Measurements from ENCODE around the gene DCAF7.

Gene DCAF7, protein sequence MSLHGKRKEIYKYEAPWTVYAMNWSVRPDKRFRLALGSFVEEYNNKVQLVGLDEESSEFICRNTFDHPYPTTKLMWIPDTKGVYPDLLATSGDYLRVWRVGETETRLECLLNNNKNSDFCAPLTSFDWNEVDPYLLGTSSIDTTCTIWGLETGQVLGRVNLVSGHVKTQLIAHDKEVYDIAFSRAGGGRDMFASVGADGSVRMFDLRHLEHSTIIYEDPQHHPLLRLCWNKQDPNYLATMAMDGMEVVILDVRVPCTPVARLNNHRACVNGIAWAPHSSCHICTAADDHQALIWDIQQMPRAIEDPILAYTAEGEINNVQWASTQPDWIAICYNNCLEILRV

GRCh38 chr17:63549946-63550816, at the start of gene DCAF7:
Gene DCAF7 (plus strand): TSS chr17:63550477. CDS start chr17:63550678, 201 bp downstream.
- no peaks in the 10 kb centered on the region for H3K27me3 Mint-ChIP-seq
- H3K4me1 Mint-ChIP-seq = peaks cover 42% of the 10 kb centered on the region
- peak within 1 kb of the TSS; percentile 94 for H3K4me3 Mint-ChIP-seq
- peaks cover 10% of the 10 kb centered on the region for H3K36me3 Mint-ChIP-seq
- peak; percentile 99 for ATAC-seq
- peak within 1 kb of the TSS; percentile 100 for H3K27ac Mint-ChIP-seq
- no peaks in the 10 kb centered on the region for H3K9me3 Mint-ChIP-seq

DNA sequence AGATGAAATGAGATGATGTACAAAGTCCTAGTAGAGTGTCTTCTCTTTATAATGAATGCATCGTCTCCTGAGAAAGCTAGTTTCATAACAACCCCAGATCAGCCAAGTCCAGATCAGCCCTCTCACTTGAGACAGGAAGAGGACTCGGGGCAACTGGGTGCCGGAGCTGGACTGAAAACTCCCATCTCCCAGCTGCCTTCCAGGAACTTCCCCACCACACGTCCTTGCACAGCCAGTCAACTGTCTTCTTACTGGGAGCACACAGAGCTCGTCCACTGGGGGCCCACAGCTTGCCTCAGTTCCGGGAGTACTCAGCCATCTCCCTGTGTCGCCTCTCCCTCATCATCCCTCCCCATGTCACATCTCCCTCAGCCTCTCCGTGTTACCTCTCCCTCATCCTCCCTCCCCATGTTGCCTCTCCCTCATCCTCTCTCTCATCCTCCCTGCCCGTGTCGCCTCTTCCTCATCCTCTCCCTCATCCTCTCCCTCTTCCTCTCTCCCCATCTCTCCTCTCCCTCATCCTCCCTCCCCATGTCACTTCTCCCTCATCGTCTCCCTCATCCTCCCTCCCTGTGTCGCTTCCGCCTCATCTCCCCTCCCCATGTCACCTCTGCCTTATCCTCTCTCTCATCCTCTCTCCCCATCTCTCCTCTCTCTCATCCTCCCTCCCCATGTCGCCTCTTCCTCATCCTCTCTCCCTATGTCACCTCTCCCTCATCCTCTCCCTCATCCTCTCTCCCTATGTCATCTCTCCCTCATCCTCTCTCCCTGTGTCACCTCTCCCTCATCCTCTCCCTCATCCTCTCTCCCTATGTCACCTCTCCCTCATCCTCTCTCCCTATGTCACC, 49.5 kb upstream of the DCAF7 start:
- H3K36me3 Mint-ChIP-seq = peaks cover 6% of the 10 kb centered on the region
- H3K9me3 Mint-ChIP-seq = peaks cover 5% of the 10 kb centered on the region
- no peak overlapping the region for H3K4me3 Mint-ChIP-seq
- H3K27ac Mint-ChIP-seq = no peak overlapping the region
- peaks cover 10% of the 10 kb centered on the region for H3K4me1 Mint-ChIP-seq
- no peak for ATAC-seq
- H3K27me3 Mint-ChIP-seq = peaks cover 30% of the 10 kb centered on the region

- ATAC-seq = no peak
Observed at GRCh38 chr17:63503341-63503705, 47.0 kb upstream of the DCAF7 start.

DNA sequence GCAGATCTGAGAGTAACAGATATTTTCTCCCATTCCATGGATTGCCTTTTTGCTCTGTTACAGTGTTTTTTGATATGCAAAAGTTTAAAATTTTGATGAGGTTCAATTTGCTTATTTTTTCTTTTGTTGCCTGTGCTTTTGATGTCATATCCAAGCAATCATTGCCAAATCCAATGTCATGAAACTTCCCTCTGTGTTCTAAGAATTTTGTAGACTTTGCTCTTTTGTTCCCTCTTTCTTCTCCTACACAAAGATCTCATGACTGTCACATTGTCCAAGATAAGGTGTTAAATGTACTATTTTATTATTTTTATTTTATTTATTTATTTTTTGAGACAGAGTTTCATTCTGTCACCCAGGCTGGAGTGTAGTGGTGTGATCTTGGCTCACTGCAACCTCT, 46.0 kb upstream of the DCAF7 start:
- Mint-ChIP-seq H3K27ac (no peak overlapping the region), H3K9me3 (peaks cover 5% of the 10 kb centered on the region), H3K4me1 (peaks cover 10% of the 10 kb centered on the region), H3K4me3 (no peak overlapping the region), H3K27me3 (peaks cover 65% of the 10 kb centered on the region), H3K36me3 (peaks cover 6% of the 10 kb centered on the region)
- ATAC-seq = no peak

More at GRCh38 chr17:63503341-63503705, 47.0 kb upstream of the DCAF7 start:
- H3K27me3 Mint-ChIP-seq = peaks cover 55% of the 10 kb centered on the region
- peaks cover 6% of the 10 kb centered on the region for H3K36me3 Mint-ChIP-seq
- H3K9me3 Mint-ChIP-seq = peaks cover 5% of the 10 kb centered on the region
- no peak overlapping the region for H3K4me3 Mint-ChIP-seq
- peak overlapping the region; percentile 44 for H3K27ac Mint-ChIP-seq
- H3K4me1 Mint-ChIP-seq = peaks cover 10% of the 10 kb centered on the region

DNA sequence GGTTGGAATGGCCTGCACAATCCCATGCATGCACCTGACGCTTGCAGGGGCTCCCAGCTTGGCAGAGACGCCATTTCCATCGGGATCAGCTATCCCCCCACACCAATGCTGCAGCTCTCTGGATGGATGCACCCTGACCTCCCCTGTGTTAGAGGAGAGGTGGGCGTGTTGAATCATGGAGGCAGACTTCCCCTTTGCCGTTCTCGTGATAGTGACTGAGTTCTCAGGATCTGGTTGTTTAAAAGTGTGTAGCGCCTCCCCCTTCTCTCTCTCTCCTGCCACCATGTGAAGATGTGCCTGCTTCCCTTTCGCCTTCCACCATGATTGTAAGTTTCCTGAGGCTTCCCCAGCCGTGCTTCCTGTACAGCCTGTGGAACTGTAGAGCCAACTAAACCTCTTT, 44.9 kb upstream of the DCAF7 start:
- peaks cover 6% of the 10 kb centered on the region for H3K36me3 Mint-ChIP-seq
- no peak overlapping the region for H3K4me3 Mint-ChIP-seq
- H3K27me3 Mint-ChIP-seq = peaks cover 74% of the 10 kb centered on the region
- H3K27ac Mint-ChIP-seq = no peak overlapping the region
- H3K4me1 Mint-ChIP-seq = peaks cover 10% of the 10 kb centered on the region
- no peak for ATAC-seq
- H3K9me3 Mint-ChIP-seq = peaks cover 5% of the 10 kb centered on the region

DNA sequence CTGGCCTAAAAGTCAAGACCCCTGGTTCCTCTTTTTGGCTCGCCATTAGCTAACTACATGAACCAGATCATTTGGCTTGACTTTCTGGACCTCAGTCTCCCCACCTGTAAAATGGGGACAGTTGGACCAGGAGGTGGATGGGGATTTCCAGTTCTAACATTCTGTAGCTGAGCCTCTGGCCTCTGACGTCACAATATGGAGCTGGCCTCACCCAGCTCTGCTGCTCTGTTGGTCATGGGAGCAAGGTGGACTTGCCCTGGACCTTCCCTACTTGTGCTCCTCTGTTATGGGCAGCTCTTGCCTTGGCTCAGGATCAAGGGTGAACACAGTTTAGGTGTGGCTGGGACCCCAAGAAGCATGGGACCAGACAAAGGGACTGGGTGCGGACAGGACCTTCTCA, 43.6 kb upstream of the DCAF7 start:
- peaks cover 6% of the 10 kb centered on the region for H3K36me3 Mint-ChIP-seq
- H3K4me3 Mint-ChIP-seq = no peak overlapping the region
- peaks cover 5% of the 10 kb centered on the region for H3K9me3 Mint-ChIP-seq
- H3K4me1 Mint-ChIP-seq = peaks cover 10% of the 10 kb centered on the region
- no peak overlapping the region for H3K27ac Mint-ChIP-seq
- ATAC-seq = no peak
- peaks cover 64% of the 10 kb centered on the region for H3K27me3 Mint-ChIP-seq

GRCh38 chr17:63511331-63511730, 38.9 kb upstream of the DCAF7 start:
- H3K4me3 Mint-ChIP-seq = no peak overlapping the region
- peaks cover 56% of the 10 kb centered on the region for H3K27me3 Mint-ChIP-seq
- no peaks in the 10 kb centered on the region for H3K36me3 Mint-ChIP-seq

DNA sequence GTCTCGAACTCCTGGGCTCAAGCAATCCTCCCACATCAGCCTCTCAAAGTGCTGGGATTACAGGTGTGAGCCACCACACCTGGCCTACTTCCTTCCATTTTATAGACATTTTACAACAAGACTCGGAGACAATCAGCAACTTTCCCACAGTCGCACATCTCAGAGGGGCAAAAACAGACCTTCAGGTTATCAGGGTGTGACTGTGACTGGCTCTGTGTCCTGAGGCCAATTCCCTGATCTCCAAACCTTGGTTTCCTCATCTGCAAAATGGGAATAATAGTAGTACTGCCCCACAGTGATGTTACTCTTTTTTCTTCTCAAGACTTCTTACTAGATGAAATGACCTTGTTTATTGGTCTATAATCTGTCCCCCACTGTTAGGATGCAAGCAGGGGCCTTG, 37.9 kb upstream of the DCAF7 start:
- Mint-ChIP-seq H3K4me3 (no peak overlapping the region), H3K27ac (no peak overlapping the region), H3K4me1 (no peaks in the 10 kb centered on the region), H3K27me3 (peaks cover 55% of the 10 kb centered on the region), H3K9me3 (no peaks in the 10 kb centered on the region), H3K36me3 (no peaks in the 10 kb centered on the region)
- ATAC-seq = no peak

More at GRCh38 chr17:63511331-63511730, 38.9 kb upstream of the DCAF7 start:
- H3K9me3 Mint-ChIP-seq = no peaks in the 10 kb centered on the region
- H3K27ac Mint-ChIP-seq = no peak overlapping the region
- ATAC-seq = no peak
- H3K4me1 Mint-ChIP-seq = no peaks in the 10 kb centered on the region

GRCh38 chr17:63512896-63513644, 37.2 kb upstream of the DCAF7 start:
- H3K4me1 Mint-ChIP-seq = no peaks in the 10 kb centered on the region
- no peaks in the 10 kb centered on the region for H3K9me3 Mint-ChIP-seq
- H3K27ac Mint-ChIP-seq = no peak overlapping the region
- no peak overlapping the region for H3K4me3 Mint-ChIP-seq
- H3K27me3 Mint-ChIP-seq = peaks cover 48% of the 10 kb centered on the region
- ATAC-seq = no peak
- H3K36me3 Mint-ChIP-seq = no peaks in the 10 kb centered on the region

- Mint-ChIP-seq H3K4me3 (no peak overlapping the region), H3K36me3 (no peaks in the 10 kb centered on the region), H3K4me1 (no peaks in the 10 kb centered on the region), H3K27ac (no peak overlapping the region), H3K9me3 (no peaks in the 10 kb centered on the region), H3K27me3 (peaks cover 34% of the 10 kb centered on the region)
- no peak for ATAC-seq
Observed at GRCh38 chr17:63514477-63514876, 35.8 kb upstream of the DCAF7 start.

GRCh38 chr17:63514974-63515373, 35.3 kb upstream of the DCAF7 start:
- Mint-ChIP-seq H3K4me3 (no peak overlapping the region), H3K27ac (no peak overlapping the region), H3K4me1 (no peaks in the 10 kb centered on the region), H3K36me3 (no peaks in the 10 kb centered on the region), H3K27me3 (peaks cover 29% of the 10 kb centered on the region), H3K9me3 (no peaks in the 10 kb centered on the region)
- no peak for ATAC-seq

DNA sequence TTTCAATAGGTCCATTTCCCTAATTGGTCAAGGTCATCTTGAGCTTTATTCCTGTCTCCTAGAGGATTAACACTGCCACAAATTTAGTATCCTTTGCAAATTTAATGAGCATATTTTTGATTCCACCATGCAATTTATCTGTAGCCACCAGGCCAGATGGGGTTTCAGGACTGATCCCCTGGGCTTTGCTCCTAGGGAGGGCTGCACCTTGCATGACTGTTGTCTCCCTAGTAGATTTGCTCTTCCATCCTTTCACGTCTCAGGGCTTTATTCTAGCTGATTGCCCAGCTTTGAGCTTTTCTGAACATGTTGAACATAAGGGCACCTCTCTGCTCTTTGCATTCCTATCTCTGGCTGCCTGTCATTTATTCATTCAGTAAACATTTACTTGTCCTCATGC, 34.9 kb upstream of the DCAF7 start:
- no peaks in the 10 kb centered on the region for H3K4me1 Mint-ChIP-seq
- no peak overlapping the region for H3K27ac Mint-ChIP-seq
- H3K36me3 Mint-ChIP-seq = no peaks in the 10 kb centered on the region
- H3K27me3 Mint-ChIP-seq = peaks cover 26% of the 10 kb centered on the region
- H3K9me3 Mint-ChIP-seq = no peaks in the 10 kb centered on the region
- no peak for ATAC-seq
- H3K4me3 Mint-ChIP-seq = no peak overlapping the region

DNA sequence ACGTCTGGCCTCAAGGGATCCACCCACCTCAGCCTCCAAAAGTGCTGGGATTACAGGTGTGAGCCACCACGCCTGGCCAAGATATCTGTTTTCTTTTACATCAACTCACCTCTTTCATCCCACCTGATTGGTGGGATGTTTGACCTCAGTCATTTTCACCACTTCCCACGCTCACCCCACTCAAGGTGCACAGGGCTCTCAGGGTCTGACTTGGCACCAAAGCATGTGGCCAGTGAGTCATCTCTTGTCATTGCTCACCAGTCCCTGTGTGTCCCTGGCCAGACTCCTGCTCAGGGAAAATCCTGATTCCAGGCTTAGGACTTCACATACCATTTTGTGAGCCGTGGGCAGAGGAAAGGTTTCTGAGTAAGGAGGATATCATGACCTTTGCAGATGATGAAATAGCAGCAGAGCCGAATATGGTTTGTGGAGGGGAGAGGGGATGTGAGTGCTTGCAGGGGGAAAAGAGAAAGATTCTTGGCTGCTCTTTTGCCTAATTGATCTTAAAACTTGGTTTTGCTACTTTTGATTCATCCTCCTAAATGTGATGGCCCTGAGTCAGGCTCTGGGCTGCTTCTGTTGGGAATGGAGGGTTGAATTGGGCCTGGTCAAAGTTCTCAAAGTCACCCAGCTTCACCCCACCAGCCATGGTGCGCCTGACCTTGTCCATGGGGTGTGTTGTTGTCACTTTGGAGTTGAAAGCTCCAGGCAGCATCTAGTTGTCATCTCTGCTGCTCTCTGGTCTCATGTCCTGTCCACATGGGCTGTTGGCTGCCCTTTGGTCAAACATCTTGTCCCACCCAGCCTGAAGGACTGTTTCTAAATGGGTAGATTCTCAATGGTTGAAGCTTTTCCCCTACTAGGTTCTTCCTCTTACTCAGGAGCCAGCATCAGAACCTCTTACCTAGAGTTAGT, 33.1 kb upstream of the DCAF7 start:
- H3K27me3 Mint-ChIP-seq = peaks cover 41% of the 10 kb centered on the region
- no peaks in the 10 kb centered on the region for H3K9me3 Mint-ChIP-seq
- H3K27ac Mint-ChIP-seq = no peak overlapping the region
- no peak for ATAC-seq
- H3K4me1 Mint-ChIP-seq = no peaks in the 10 kb centered on the region
- H3K4me3 Mint-ChIP-seq = no peak overlapping the region
- H3K36me3 Mint-ChIP-seq = no peaks in the 10 kb centered on the region

Measured in stimulated activated memory B cell treated with anti-CD40 and anti-IgM and Interleukin-4, amounts not matched to agents 10 μg/mL and 1 μg/mL and 100 μg/mL, for 72 hours (primary cell).